ENCODE data around the gene CNIH2. TPM values are rescaled to one million over a fixed set of nuclear protein-coding genes. Genes with fewer than 3 reads are reported as not detected.

CNIH2 gene
- total and polyA plus RNA-seq, 7 experiments from 2014 or later = 1.3 to 12.3 (median 2.9) TPM; not detected in 2

- Histone ChIP-seq H3K27ac (ENCODE audit: low read depth, low read length) (peak overlapping the region; percentile 99), H3K36me3 (ENCODE audit: control insufficient read depth in 2 of 3, insufficient read depth in 3 of 3, low read length in 3 of 3) (no peaks in the 10 kb centered on the region), H3K4me3 (ENCODE audit: low read length) (no peak overlapping the region), H3K9me3 (ENCODE audit: control insufficient read depth in 2 of 3, low read length in 3 of 3) (no peaks in the 10 kb centered on the region), H3K4me1 (ENCODE audit: control insufficient read depth in 2 of 2, insufficient read depth in 2 of 2, low read length in 2 of 2) (peaks cover 33 to 59% of the 10 kb centered on the region in 2 donors), H3K27me3 (ENCODE audit: control insufficient read depth in 2 of 2, insufficient read depth in 2 of 2, low read length in 2 of 2) (no peaks in the 10 kb centered on the region)
- H3K4me3 Mint-ChIP-seq = peak overlapping the region in 9 of 10 donors; percentile 63 to 97 (median 92)
- peaks cover 0 to 7% (median 0%) of the 10 kb centered on the region in 5 donors for H3K36me3 Mint-ChIP-seq
- H3K27ac Mint-ChIP-seq = peak overlapping the region; percentile 66 to 100 (median 98)
- ATAC-seq (no peak), DNase-seq (no peak)
- intact Hi-C loops (cut with micrococcal nuclease) = loop anchor here in 1 of 2 donors (5.0 kb wide), 1 partner anchor 1192 kb away; the partner anchor contains the start of genes CDK2AP2 and PITPNM1
- H3K9me3 Mint-ChIP-seq = peaks cover 0 to 2% (median 0%) of the 10 kb centered on the region in 11 donors
- ChIA-PET POLR2A (interaction anchor here (0.7 to 3.9 kb wide), 6 partner anchors 11 to 312 kb away, joined by 3 to 89 read pairs (median 4); partner anchors contain the start of genes B4GAT1, BANF1 and EIF1AD), CTCF (no interaction called here)
- H3K4me1 Mint-ChIP-seq = peaks cover 31 to 61% (median 49%) of the 10 kb centered on the region in 7 donors
- H3K27me3 Mint-ChIP-seq = peaks cover 0 to 9% (median 0%) of the 10 kb centered on the region in 5 donors
Measured at GRCh38 chr11:66314561-66315497, 36.9 kb downstream of the CNIH2 start.

GRCh38 chr11:66315498-66315885 is 37.5 kb downstream of the CNIH2 start:
- DNase-seq (no peak), ATAC-seq (no peak)
- intact Hi-C loops (cut with micrococcal nuclease) = loop anchor here in 1 of 2 donors (5.0 kb wide), 1 partner anchor 1192 kb away; the partner anchor contains the start of genes CDK2AP2 and PITPNM1
- Histone ChIP-seq H3K4me1 (ENCODE audit: control insufficient read depth in 2 of 2, insufficient read depth in 2 of 2, low read length in 2 of 2) (peaks cover 33 to 59% of the 10 kb centered on the region in 2 donors), H3K9me3 (ENCODE audit: control insufficient read depth in 2 of 3, low read length in 3 of 3) (no peaks in the 10 kb centered on the region), H3K36me3 (ENCODE audit: control insufficient read depth in 2 of 3, insufficient read depth in 3 of 3, low read length in 3 of 3) (no peaks in the 10 kb centered on the region), H3K4me3 (ENCODE audit: low read length) (no peak overlapping the region), H3K27me3 (ENCODE audit: control insufficient read depth in 2 of 2, insufficient read depth in 2 of 2, low read length in 2 of 2) (no peaks in the 10 kb centered on the region), H3K27ac (ENCODE audit: low read depth, low read length) (peak overlapping the region; percentile 99)
- H3K4me3 Mint-ChIP-seq = peak overlapping the region in 9 of 10 donors; percentile 37 to 83 (median 72)
- H3K4me1 Mint-ChIP-seq = peaks cover 35 to 67% (median 51%) of the 10 kb centered on the region in 7 donors
- peaks cover 0 to 9% (median 0%) of the 10 kb centered on the region in 5 donors for H3K27me3 Mint-ChIP-seq
- H3K36me3 Mint-ChIP-seq = peaks cover 0 to 12% (median 0%) of the 10 kb centered on the region in 5 donors
- POLR2A ChIA-PET = interaction anchor here (0.7 to 1.2 kb wide), 6 partner anchors 11 to 313 kb away, joined by 3 to 5 read pairs (median 4); partner anchors contain the start of genes B4GAT1, BANF1 and EIF1AD
- CTCF ChIA-PET = no interaction called here
- peaks cover 0 to 5% (median 0%) of the 10 kb centered on the region in 11 donors for H3K9me3 Mint-ChIP-seq
- peak overlapping the region; percentile 15 to 100 (median 97) for H3K27ac Mint-ChIP-seq

GRCh38 chr11:66315921-66316811 is 38.2 kb downstream of the CNIH2 start:
- no peak for ATAC-seq
- no peaks in the 10 kb centered on the region for H3K27me3 ChIP-seq (ENCODE audit: control insufficient read depth in 2 of 2, insufficient read depth in 2 of 2, low read length in 2 of 2)
- DNase-seq = no peak
- H3K27me3 Mint-ChIP-seq = peaks cover 0 to 9% (median 0%) of the 10 kb centered on the region in 5 donors
- H3K4me3 ChIP-seq (ENCODE audit: low read length) = no peak overlapping the region
- H3K4me3 Mint-ChIP-seq = peak overlapping the region in 9 of 10 donors; percentile 37 to 83 (median 67)
- intact Hi-C loops (cut with micrococcal nuclease) = loop anchor here in 1 of 2 donors (5.0 kb wide), 1 partner anchor 1191 kb away; the partner anchor contains the start of genes CDK2AP2 and PITPNM1
- peaks cover 0 to 5% (median 0%) of the 10 kb centered on the region in 11 donors for H3K9me3 Mint-ChIP-seq
- peaks cover 0 to 12% (median 0%) of the 10 kb centered on the region in 5 donors for H3K36me3 Mint-ChIP-seq
- H3K27ac ChIP-seq (ENCODE audit: low read depth, low read length) = peak overlapping the region; percentile 99
- H3K27ac Mint-ChIP-seq = peak overlapping the region; percentile 13 to 100 (median 97)
- ChIA-PET CTCF (interaction anchor here (2.1 kb wide), 1 partner anchor 10 kb away, joined by 14 read pairs; no protein-coding TSS in a partner anchor), POLR2A (interaction anchor here (0.8 to 2.9 kb wide), 9 partner anchors 11 to 314 kb away, joined by 3 to 12 read pairs (median 4); partner anchors contain the start of genes B4GAT1, BANF1, BRMS1 and EIF1AD)
- no peaks in the 10 kb centered on the region for H3K36me3 ChIP-seq (ENCODE audit: control insufficient read depth in 2 of 3, insufficient read depth in 3 of 3, low read length in 3 of 3)
- H3K9me3 ChIP-seq (ENCODE audit: control insufficient read depth in 2 of 3, low read length in 3 of 3) = no peaks in the 10 kb centered on the region
- peaks cover 33 to 59% of the 10 kb centered on the region in 2 donors for H3K4me1 ChIP-seq (ENCODE audit: control insufficient read depth in 2 of 2, insufficient read depth in 2 of 2, low read length in 2 of 2)
- peaks cover 35 to 67% (median 51%) of the 10 kb centered on the region in 7 donors for H3K4me1 Mint-ChIP-seq

- Histone ChIP-seq H3K27me3 (ENCODE audit: control insufficient read depth in 2 of 2, insufficient read depth in 2 of 2, low read length in 2 of 2) (no peaks in the 10 kb centered on the region), H3K27ac (ENCODE audit: low read depth, low read length) (peak within 1 kb of the TSS; percentile 99), H3K4me3 (ENCODE audit: low read length) (peak within 1 kb of the TSS; percentile 54), H3K9me3 (ENCODE audit: control insufficient read depth in 2 of 3, low read length in 3 of 3) (no peaks in the 10 kb centered on the region), H3K36me3 (ENCODE audit: control insufficient read depth in 2 of 3, insufficient read depth in 3 of 3, low read length in 3 of 3) (no peaks in the 10 kb centered on the region), H3K4me1 (ENCODE audit: control insufficient read depth in 2 of 2, insufficient read depth in 2 of 2, low read length in 2 of 2) (peaks cover 33 to 59% of the 10 kb centered on the region in 2 donors)
- H3K27ac Mint-ChIP-seq = peak within 1 kb of the TSS; percentile 88 to 100 (median 99)
- peak within 1 kb of the TSS; percentile 45 to 89 (median 83) for H3K4me3 Mint-ChIP-seq
- CTCF ChIA-PET = interaction anchor here (0.5 to 2.1 kb wide), 3 partner anchors 10 to 34 kb away, joined by 3 to 14 read pairs (median 4); no protein-coding TSS in a partner anchor
- H3K4me1 Mint-ChIP-seq = peaks cover 35 to 70% (median 51%) of the 10 kb centered on the region in 7 donors
- DNase-seq (no peak), ATAC-seq (no peak)
- H3K27me3 Mint-ChIP-seq = peaks cover 0 to 9% (median 0%) of the 10 kb centered on the region in 5 donors
- H3K9me3 Mint-ChIP-seq = peaks cover 0 to 5% (median 0%) of the 10 kb centered on the region in 11 donors
- H3K36me3 Mint-ChIP-seq = peaks cover 0 to 12% (median 0%) of the 10 kb centered on the region in 5 donors
- POLR2A ChIA-PET = interaction anchor here (0.9 to 2.9 kb wide), 13 partner anchors 10 to 893 kb away, joined by 3 to 26 read pairs (median 5); partner anchors contain the start of genes B4GAT1, BRMS1, MRPL11 and SLC29A2
- intact Hi-C loops (cut with micrococcal nuclease) = loop anchor here in 1 of 2 donors (1.0 to 5.0 kb wide), 2 partner anchors 28 to 1190 kb away; partner anchors contain the start of genes BRMS1, CDK2AP2 and PITPNM1
Measured at GRCh38 chr11:66316849-66317251, 38.9 kb downstream of the CNIH2 start, which contains the start of gene CD248. Gene CD248, minus strand, starts transcription at chr11:66317044. Its CDS starts 17 bp downstream, at chr11:66317027.

- H3K9me3 ChIP-seq (ENCODE audit: control insufficient read depth in 2 of 3, low read length in 3 of 3) = no peaks in the 10 kb centered on the region
- ChIA-PET CTCF (interaction anchor here (0.5 to 2.1 kb wide), 4 partner anchors 9 to 69 kb away, joined by 3 to 14 read pairs (median 4); no protein-coding TSS in a partner anchor), POLR2A (interaction anchor here (0.9 to 2.9 kb wide), 15 partner anchors 9 to 893 kb away, joined by 3 to 26 read pairs (median 4); partner anchors contain the start of genes B4GAT1, BRMS1, MRPL11 and MUS81)
- H3K4me1 Mint-ChIP-seq = peaks cover 37 to 75% (median 56%) of the 10 kb centered on the region in 7 donors
- peak overlapping the region; percentile 54 for H3K4me3 ChIP-seq (ENCODE audit: low read length)
- peak in 7 of 9 donors; percentile 58 to 75 (median 65) for DNase-seq
- intact Hi-C loops (cut with micrococcal nuclease) = loop anchor here in 1 of 2 donors (1.0 to 5.0 kb wide), 2 partner anchors 28 to 1190 kb away; partner anchors contain the start of genes BRMS1, CDK2AP2 and PITPNM1
- peak overlapping the region; percentile 99 for H3K27ac ChIP-seq (ENCODE audit: low read depth, low read length)
- peak overlapping the region; percentile 88 to 100 (median 99) for H3K27ac Mint-ChIP-seq
- H3K27me3 Mint-ChIP-seq = peaks cover 0 to 9% (median 0%) of the 10 kb centered on the region in 5 donors
- no peaks in the 10 kb centered on the region for H3K27me3 ChIP-seq (ENCODE audit: control insufficient read depth in 2 of 2, insufficient read depth in 2 of 2, low read length in 2 of 2)
- H3K36me3 ChIP-seq (ENCODE audit: control insufficient read depth in 2 of 3, insufficient read depth in 3 of 3, low read length in 3 of 3) = no peaks in the 10 kb centered on the region
- peaks cover 33 to 60% of the 10 kb centered on the region in 2 donors for H3K4me1 ChIP-seq (ENCODE audit: control insufficient read depth in 2 of 2, insufficient read depth in 2 of 2, low read length in 2 of 2)
- no peak for ATAC-seq
- H3K9me3 Mint-ChIP-seq = peaks cover 0 to 5% (median 0%) of the 10 kb centered on the region in 11 donors
- H3K36me3 Mint-ChIP-seq = peaks cover 0 to 12% (median 0%) of the 10 kb centered on the region in 5 donors
- H3K4me3 Mint-ChIP-seq = peak overlapping the region; percentile 37 to 89 (median 83)
Measured at GRCh38 chr11:66317322-66317722, 39.3 kb downstream of the CNIH2 start.

Measured in naive thymus-derived CD4-positive, alpha-beta T cell (primary cell).